Lower lobe of right lung (tissue), 2 donors: Measurements from ENCODE around the gene PACSIN2. TPM values are rescaled to one million over a fixed set of nuclear protein-coding genes. Genes with fewer than 3 reads are reported as not detected.

ENCODE experiments used
- ATAC-seq, 2 donors: fragments of 200-7000 bp; cut with Tn5 transposase; one replicate each; pipeline ENCODE4 v1.9.1; 2020 to 2022; ENCODE audit warnings: mild to moderate bottlenecking in 2 of 2, moderate library complexity in 2 of 2
- DNase-seq: peaks from one replicate; pipeline ENCODE4 v3.0.0-alpha.2; 2020
- H3K27ac ChIP-seq: fragments of 200-600 bp; one replicate; pipeline ENCODE4 v1.8.0; 2022
- H3K27me3 ChIP-seq: fragments of 200-600 bp; one replicate; pipeline ENCODE4 v1.8.0; 2022; ENCODE audit warnings: low read depth
- H3K36me3 ChIP-seq: fragments of 200-600 bp; one replicate; pipeline ENCODE4 v1.8.0; 2022; ENCODE audit warnings: mild to moderate bottlenecking
- H3K4me1 ChIP-seq: fragments of 200-600 bp; one replicate; pipeline ENCODE4 v1.8.0; 2022
- H3K4me3 ChIP-seq: fragments of 200-600 bp; one replicate; pipeline ENCODE4 v1.8.0; 2022; ENCODE audit warnings: mild to moderate bottlenecking
- H3K9me3 ChIP-seq: fragments of 200-600 bp; one replicate; pipeline ENCODE4 v1.8.0; 2022
- intact Hi-C: fragments of 100-400 bp; cut with DNase I; formaldehyde crosslinking; loops from one replicate; pipeline ENCODE4 v1.11.0; 2022
- total RNA-seq: library from RNA; stranded (reverse); fragmentation: NEBNext Ultra II Directional; extraction: Animal tissue kit (Norgen Biotek cat#: 25700); gene quantifications from one replicate; pipeline ENCODE4 v1.2.1, GENCODE V29; 2021
- TF ChIP-seq, protein P1 (sequence below): fragments of 200-600 bp; IDR thresholded peaks from one replicate; pipeline ENCODE4 v1.8.0; 2022; ENCODE audit warnings: antibody characterized with exemption, mild to moderate bottlenecking
- donor health status: DM: no; HTN: yes; CAD: no; lungs with severe emphysema.

The PACSIN2 gene
- total RNA-seq, 1 donor from 2014 or later: 104 TPM

DNA sequence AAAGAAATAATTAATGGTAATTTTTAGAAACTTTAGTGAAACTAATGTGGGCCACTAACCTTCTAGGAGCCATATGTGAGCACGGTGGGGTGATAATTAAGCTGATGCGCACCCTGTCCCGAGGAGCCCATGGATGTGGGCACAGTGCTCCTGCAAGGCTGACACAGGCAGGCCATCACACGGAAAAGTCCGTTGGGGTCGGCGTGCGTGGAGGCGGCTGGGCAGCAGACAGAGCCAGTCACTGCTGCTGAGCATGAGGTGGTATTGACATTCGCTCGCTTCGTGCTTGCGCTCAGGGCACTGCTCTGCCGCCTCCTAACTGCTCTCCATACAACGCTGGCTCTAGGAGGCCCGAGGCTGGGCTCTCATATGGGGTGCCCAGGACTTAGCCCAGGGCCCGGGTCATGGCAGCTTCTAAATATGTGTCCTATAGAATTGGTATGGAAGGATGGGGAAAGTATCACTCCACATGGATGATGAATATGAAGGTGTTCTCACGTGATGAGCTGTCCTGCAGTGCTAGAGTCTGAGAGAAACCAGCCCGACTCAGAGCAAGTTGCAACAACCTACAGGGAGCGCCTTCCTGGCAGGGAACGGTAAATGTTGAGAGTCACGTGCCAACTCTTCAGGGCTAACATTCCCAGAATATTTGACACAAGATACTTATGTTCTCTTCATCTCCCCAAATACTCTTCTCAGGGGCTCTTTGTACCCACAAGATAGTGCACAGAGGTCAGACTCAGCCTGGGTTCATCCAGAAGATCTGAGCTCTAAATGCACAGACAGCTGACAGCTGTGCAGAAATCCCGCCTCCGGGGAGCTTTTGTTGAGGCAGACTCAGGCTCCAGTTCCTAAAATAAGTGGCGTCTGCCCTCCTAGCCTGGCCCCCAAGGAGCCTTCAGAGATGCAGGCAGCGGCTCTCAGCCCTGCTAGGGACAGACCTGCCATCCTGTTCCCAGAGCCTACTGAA lies 107.3 kb downstream of the PACSIN2 start:
- ATAC-seq: peak; percentile 39 to 62
- TF ChIP-seq, protein P1, sequence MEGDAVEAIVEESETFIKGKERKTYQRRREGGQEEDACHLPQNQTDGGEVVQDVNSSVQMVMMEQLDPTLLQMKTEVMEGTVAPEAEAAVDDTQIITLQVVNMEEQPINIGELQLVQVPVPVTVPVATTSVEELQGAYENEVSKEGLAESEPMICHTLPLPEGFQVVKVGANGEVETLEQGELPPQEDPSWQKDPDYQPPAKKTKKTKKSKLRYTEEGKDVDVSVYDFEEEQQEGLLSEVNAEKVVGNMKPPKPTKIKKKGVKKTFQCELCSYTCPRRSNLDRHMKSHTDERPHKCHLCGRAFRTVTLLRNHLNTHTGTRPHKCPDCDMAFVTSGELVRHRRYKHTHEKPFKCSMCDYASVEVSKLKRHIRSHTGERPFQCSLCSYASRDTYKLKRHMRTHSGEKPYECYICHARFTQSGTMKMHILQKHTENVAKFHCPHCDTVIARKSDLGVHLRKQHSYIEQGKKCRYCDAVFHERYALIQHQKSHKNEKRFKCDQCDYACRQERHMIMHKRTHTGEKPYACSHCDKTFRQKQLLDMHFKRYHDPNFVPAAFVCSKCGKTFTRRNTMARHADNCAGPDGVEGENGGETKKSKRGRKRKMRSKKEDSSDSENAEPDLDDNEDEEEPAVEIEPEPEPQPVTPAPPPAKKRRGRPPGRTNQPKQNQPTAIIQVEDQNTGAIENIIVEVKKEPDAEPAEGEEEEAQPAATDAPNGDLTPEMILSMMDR: no peak

DNA sequence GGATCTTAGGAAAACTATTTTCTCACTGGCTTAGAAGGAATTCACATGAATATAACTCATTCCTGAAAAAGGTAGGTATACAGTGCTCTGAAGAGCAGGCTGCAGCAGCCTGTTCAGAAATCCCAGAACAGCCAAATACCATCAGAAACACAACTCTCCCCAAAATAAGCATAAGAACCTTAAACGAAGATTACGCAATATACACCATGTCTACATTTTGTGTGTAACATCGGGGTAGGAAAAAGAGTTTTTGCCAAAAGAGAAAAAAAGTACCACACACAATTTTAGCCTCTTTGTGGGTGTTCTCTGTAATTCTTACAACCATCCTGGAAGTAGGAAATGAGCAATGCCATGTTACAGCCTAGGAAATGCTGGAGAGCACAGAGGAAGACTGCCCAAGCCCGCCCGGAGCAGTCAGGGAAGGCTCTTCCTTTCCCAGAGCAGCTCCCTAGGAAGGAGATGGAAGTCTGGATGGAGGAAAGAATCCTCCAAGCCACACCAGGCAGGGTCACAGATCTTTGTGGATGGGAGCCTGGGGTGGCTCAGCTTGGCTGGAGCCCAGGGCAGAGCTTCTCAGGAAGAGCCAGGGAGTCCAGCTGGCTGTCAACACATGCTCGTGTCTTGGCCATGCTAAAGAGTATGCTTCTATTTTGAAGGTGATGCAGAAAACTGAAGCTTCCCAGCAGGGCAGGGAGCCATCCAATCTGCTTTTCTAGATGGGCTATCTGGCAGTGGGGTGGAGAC lies 108.2 kb downstream of the PACSIN2 start:
- no peaks in the 10 kb centered on the region for H3K9me3 ChIP-seq
- TF ChIP-seq, protein P1: no peak
- H3K4me3 ChIP-seq: no peak overlapping the region
- ATAC-seq: peak; percentile 20 to 35
- H3K4me1 ChIP-seq: peaks cover 67% of the 10 kb centered on the region
- intact Hi-C loops: no loop called here
- H3K27me3 ChIP-seq: no peaks in the 10 kb centered on the region
- peak overlapping the region; percentile 68 for H3K27ac ChIP-seq
- DNase-seq: no peak
- H3K36me3 ChIP-seq: peaks cover 45% of the 10 kb centered on the region

More for the DNA sequence above, 107.3 kb downstream of the PACSIN2 start:
- H3K4me1 ChIP-seq: peaks cover 76% of the 10 kb centered on the region
- peak overlapping the region; percentile 68 for H3K27ac ChIP-seq
- H3K27me3 ChIP-seq: no peaks in the 10 kb centered on the region
- no peaks in the 10 kb centered on the region for H3K9me3 ChIP-seq
- intact Hi-C loops: no loop called here
- peaks cover 39% of the 10 kb centered on the region for H3K36me3 ChIP-seq
- DNase-seq: peak; percentile 41
- H3K4me3 ChIP-seq: no peak overlapping the region

DNA sequence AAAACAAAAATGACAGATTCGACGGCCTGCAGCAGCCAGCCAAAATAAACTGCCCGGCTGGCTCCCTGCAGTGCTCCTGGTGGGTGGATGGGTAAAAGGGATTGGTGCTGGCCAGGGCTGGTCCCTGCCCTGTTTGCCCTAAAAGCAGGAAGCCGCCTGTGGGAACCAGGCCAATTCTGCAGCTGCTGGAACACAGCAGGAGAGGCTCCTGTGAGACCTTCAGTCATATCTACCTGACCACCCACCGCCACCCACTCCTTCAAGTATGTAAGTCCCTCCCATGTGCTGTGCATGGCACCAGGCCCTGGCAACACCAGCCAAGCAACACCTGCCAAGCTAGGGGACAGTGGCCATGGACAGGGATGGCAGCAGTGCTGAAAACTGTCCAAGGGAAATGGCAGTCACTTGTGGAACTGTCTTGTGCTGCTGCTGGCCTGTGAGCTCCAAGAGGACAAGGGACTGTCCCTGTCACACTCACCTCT lies 109.2 kb downstream of the PACSIN2 start:
- intact Hi-C loops: no loop called here
- Histone ChIP-seq H3K4me3 (no peak overlapping the region), H3K27me3 (no peaks in the 10 kb centered on the region), H3K4me1 (peaks cover 61% of the 10 kb centered on the region), H3K27ac (peak overlapping the region; percentile 68), H3K36me3 (peaks cover 46% of the 10 kb centered on the region), H3K9me3 (no peaks in the 10 kb centered on the region)
- ATAC-seq (peak; percentile 18 to 37), DNase-seq (peak; percentile 65)
- TF ChIP-seq, protein P1: no peak

- ATAC-seq (peak in 1 of 2 donors; percentile 8), DNase-seq (no peak)
- TF ChIP-seq, protein P1: no peak
- Histone ChIP-seq H3K27me3 (no peaks in the 10 kb centered on the region), H3K36me3 (peaks cover 41% of the 10 kb centered on the region), H3K27ac (peak overlapping the region; percentile 68), H3K4me1 (peaks cover 61% of the 10 kb centered on the region), H3K9me3 (no peaks in the 10 kb centered on the region), H3K4me3 (no peak overlapping the region)
- intact Hi-C loops: no loop called here
Measured at GRCh38 chr22:42905217-42905616, 109.7 kb downstream of the PACSIN2 start.

DNA sequence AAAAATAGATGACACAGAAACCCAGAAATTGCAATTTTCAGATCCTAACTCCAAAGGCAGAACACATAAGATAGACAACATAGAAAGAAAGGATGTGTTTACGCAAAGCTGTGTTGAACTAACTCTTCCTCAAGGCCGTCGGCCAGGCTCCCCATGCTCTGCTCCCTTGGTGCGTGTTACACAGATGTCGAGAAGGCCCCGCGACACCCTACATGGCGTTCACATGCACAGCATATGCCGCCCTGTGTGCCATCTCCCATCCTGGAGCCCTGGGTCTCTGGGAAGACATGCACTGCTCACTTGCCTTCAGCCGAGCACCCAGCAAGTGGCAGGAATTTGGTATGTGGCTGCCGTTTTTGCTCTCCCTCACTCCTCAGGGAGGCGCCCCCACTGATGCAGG lies 110.9 kb downstream of the PACSIN2 start:
- H3K27ac ChIP-seq: peak overlapping the region; percentile 24
- intact Hi-C loops: no loop called here
- H3K4me1 ChIP-seq: peaks cover 61% of the 10 kb centered on the region
- H3K4me3 ChIP-seq: no peak overlapping the region
- no peaks in the 10 kb centered on the region for H3K9me3 ChIP-seq
- no peaks in the 10 kb centered on the region for H3K27me3 ChIP-seq
- peaks cover 34% of the 10 kb centered on the region for H3K36me3 ChIP-seq
- ATAC-seq: no peak
- DNase-seq: no peak
- TF ChIP-seq, protein P1: no peak
